H7 (cell line): ENCODE measurements around the gene JMY. TPM values are rescaled to one million over a fixed set of nuclear protein-coding genes. Genes with fewer than 3 reads are reported as not detected.

Experiments
- DNase-seq: peaks from one replicate; pipeline ENCODE4 v3.0.0; 2012
- H3K27me3 ChIP-seq: 2 replicates; pipeline ENCODE4 v1.6.0; 2011; ENCODE audit warnings: mild to moderate bottlenecking, low read length; ENCODE audit not compliant: control insufficient read depth, insufficient read depth
- H3K36me3 ChIP-seq: replicated peaks from 2 replicates; pipeline ENCODE4 v1.5.1; 2011; ENCODE audit warnings: low read length; ENCODE audit not compliant: control insufficient read depth, insufficient read depth
- H3K4me3 ChIP-seq: 2 replicates; pipeline ENCODE4 v1.5.1; 2011; ENCODE audit warnings: low read depth, mild to moderate bottlenecking, control low read depth, low read length, moderate library complexity; ENCODE audit not compliant: insufficient read depth
- total RNA-seq: library from RNA; depleted of rRNA; stranded (reverse); fragments of >200 nt; shearing (Covaris generic); gene quantifications from 2 replicates; pipeline ENCODE4 v1.2.3, GENCODE V29; 2014

JMY gene
- total RNA-seq, 1 experiment from 2014 or later, result 8.7 TPM

DNA sequence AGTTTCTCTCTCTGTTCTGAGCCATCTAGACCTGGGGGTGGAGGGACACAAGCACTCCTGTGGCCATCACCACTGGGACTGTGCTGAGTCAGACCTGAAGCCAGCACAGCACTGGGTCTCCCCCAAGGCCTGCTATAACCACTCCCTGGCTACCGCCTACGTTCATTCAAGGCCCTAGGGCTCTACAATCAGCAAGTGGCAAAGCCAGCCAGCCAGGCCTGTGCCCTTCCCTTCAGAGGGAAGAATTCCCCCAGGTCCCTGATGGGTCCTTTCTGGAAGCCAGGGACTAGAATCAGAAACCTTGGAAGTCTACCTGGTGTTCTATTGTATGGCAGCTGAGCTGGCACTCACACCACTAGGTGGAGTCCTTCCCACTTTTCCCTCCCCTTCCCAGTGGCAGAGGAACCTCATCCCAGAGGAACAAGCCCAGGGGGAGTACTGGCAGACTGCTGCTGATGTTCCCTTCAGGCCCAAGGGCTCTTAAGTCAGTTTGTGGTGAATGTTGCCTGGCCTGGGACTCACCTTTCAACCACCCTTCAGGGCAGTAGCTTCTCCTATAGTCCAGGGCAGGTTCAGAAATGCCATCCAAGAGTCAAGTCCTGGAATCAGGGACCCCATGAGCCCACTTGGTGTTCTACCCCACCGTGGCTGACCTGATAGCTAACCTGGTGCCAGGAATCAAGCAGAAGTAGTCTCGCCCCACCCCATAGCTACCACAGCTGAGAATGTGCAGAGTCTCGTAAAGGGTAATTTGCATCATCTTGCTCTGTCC, 20.0 kb downstream of the JMY start:
- Histone ChIP-seq H3K27me3 (no peaks in the 10 kb centered on the region), H3K36me3 (no peaks in the 10 kb centered on the region), H3K4me3 (no peak overlapping the region)
- DNase-seq, result peak; percentile 49

GRCh38 chr5:79256563-79256962, 20.6 kb downstream of the JMY start:
- DNase-seq, result no peak
- Histone ChIP-seq H3K36me3 (no peaks in the 10 kb centered on the region), H3K4me3 (no peak overlapping the region), H3K27me3 (no peaks in the 10 kb centered on the region)

GRCh38 chr5:79257314-79257713, 21.4 kb downstream of the JMY start:
- Histone ChIP-seq H3K36me3 (no peaks in the 10 kb centered on the region), H3K27me3 (no peaks in the 10 kb centered on the region), H3K4me3 (no peak overlapping the region)
- DNase-seq, result no peak

DNA sequence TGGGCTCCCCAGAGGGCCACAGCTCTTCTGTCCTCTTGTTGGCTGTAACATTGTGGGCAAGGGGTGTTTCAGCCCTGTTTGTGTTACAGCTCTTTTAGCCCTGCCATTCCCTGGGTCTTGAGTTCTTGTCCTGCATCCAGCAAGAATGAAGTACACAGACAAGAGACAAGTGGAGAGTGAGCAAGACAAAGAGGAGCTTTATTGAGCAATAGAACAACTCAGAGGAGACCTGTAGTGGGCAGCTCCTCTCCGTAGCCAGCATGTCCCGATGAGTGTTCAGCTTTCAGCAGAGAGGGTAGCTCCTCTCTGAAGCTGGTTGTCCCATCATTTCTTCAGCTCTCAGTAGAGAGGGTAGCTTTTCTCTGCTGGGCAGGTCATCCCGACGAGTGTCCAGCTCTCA, 22.9 kb downstream of the JMY start:
- H3K4me3 ChIP-seq, result no peak overlapping the region
- H3K36me3 ChIP-seq, result no peaks in the 10 kb centered on the region
- no peak for DNase-seq
- H3K27me3 ChIP-seq, result no peaks in the 10 kb centered on the region

- no peaks in the 10 kb centered on the region for H3K36me3 ChIP-seq
- H3K27me3 ChIP-seq, result no peaks in the 10 kb centered on the region
- no peak overlapping the region for H3K4me3 ChIP-seq
- DNase-seq, result no peak
Measured at GRCh38 chr5:79259383-79259782, 23.5 kb downstream of the JMY start.

DNA sequence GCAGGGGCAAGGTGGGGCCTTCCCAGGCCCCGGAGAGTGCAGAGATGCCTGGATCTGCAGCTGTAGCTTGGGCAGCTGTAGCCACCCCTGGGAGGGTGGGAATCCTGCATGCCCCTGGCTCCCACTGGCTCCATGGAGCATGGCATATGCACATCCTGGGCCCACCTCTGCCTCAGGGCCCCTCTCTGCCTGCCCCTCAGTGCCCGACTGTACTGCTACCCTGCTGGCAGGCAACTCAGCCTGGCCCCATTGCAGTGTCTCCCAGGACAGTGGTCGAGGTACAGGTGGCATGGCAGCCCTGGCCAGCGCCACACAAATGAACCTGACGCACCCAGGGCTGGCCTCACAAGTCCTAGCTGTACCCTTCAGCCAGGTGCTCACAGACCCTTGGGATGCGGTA, 23.9 kb downstream of the JMY start:
- DNase-seq, result no peak
- no peak overlapping the region for H3K4me3 ChIP-seq
- H3K27me3 ChIP-seq, result no peaks in the 10 kb centered on the region
- no peaks in the 10 kb centered on the region for H3K36me3 ChIP-seq

- Histone ChIP-seq H3K27me3 (no peaks in the 10 kb centered on the region), H3K4me3 (no peak overlapping the region), H3K36me3 (no peaks in the 10 kb centered on the region)
- peak; percentile 14 for DNase-seq
Measured at GRCh38 chr5:79261897-79262296, 26.0 kb downstream of the JMY start.

DNA sequence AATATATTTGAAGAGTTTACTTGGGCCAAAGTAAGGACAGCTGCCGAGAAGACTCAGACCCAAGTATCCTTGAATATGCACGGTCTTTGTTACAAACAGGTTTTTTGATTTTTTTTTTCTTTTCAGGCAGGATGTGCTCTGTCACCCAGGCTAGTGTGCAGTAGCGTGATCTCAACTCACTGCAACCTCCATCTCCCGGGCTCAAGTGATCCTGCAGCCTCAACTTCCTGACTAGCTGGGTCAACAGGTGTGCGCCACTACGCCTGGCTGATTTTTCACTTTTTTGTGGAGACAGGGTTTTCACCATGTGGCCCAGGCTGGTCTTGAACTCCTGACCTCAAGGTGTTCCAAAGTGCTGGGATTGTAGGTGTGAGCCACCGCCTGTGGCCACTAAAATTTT, 27.4 kb downstream of the JMY start:
- Histone ChIP-seq H3K4me3 (no peak overlapping the region), H3K36me3 (no peaks in the 10 kb centered on the region), H3K27me3 (no peaks in the 10 kb centered on the region)
- DNase-seq, result no peak

DNA sequence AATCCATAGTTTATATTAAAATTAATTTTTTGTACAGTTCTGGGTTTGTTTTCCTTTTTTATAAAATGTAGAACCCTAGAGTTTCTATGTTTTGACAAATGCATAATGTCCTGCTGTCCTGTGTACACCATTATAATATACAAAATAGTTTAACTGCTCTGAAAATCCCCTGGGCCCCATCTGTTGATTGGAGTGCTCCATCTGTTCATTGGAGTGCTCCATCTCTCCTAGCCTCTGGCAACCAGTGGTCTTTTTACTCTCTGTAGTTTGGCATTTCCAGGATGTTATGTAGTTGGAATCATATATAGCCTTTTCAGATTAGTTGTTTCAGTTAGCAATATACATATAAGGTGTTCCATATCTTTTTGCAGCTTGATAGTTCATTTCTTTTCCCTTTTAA, 31.2 kb downstream of the JMY start:
- Histone ChIP-seq H3K4me3 (no peak overlapping the region), H3K36me3 (no peaks in the 10 kb centered on the region), H3K27me3 (no peaks in the 10 kb centered on the region)
- DNase-seq, result no peak

GRCh38 chr5:79269733-79270166, 33.8 kb downstream of the JMY start:
- Histone ChIP-seq H3K27me3 (no peaks in the 10 kb centered on the region), H3K4me3 (no peak overlapping the region), H3K36me3 (no peaks in the 10 kb centered on the region)
- DNase-seq, result no peak

- no peak for DNase-seq
- Histone ChIP-seq H3K27me3 (no peaks in the 10 kb centered on the region), H3K4me3 (no peak overlapping the region), H3K36me3 (no peaks in the 10 kb centered on the region)
Measured at GRCh38 chr5:79273341-79273740, 37.4 kb downstream of the JMY start.

GRCh38 chr5:79284846-79285245, 48.9 kb downstream of the JMY start:
- Histone ChIP-seq H3K27me3 (no peaks in the 10 kb centered on the region), H3K4me3 (no peak overlapping the region), H3K36me3 (no peaks in the 10 kb centered on the region)
- DNase-seq, result no peak

GRCh38 chr5:79285285-79285684, 49.4 kb downstream of the JMY start:
- no peaks in the 10 kb centered on the region for H3K27me3 ChIP-seq

GRCh38 chr5:79285833-79286232, 49.9 kb downstream of the JMY start:
- H3K27me3 ChIP-seq, result no peaks in the 10 kb centered on the region
- H3K36me3 ChIP-seq, result no peaks in the 10 kb centered on the region
- H3K4me3 ChIP-seq, result no peak overlapping the region
- DNase-seq, result no peak

More at GRCh38 chr5:79285285-79285684, 49.4 kb downstream of the JMY start:
- Histone ChIP-seq H3K4me3 (no peak overlapping the region), H3K36me3 (no peaks in the 10 kb centered on the region)
- no peak for DNase-seq

- no peak for DNase-seq
- H3K4me3 ChIP-seq, result no peak overlapping the region
- H3K27me3 ChIP-seq, result no peaks in the 10 kb centered on the region
- H3K36me3 ChIP-seq, result no peaks in the 10 kb centered on the region
Measured at GRCh38 chr5:79287380-79287779, 51.4 kb downstream of the JMY start.

DNA sequence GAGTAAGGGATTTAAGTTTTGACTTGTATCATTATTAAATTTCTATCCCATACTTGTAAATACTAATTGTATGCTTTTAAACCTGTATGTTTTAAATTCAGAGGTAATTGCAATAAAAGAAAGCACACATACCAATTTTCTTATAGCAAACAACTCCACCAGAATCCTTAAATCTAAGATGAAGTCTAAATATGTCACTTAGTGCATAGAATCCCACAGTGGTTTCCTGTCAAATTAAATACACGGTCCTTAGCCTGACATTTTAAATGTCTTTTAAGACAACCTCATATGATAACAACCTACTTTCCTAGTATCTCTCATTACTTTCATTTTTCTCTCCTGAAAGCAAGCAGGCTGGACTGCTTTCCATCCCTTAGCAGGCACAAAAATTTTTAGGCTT, 52.0 kb downstream of the JMY start:
- H3K27me3 ChIP-seq, result no peaks in the 10 kb centered on the region

More for the DNA sequence above, 52.0 kb downstream of the JMY start:
- Histone ChIP-seq H3K4me3 (no peak overlapping the region), H3K36me3 (no peaks in the 10 kb centered on the region)
- no peak for DNase-seq
